Muscle of back (tissue), 11 donors: ENCODE results near the gene E2F1. TPM values are rescaled to one million over a fixed set of nuclear protein-coding genes. Genes with fewer than 3 reads are reported as not detected.
A peak's percentile ranks its signal among the peaks of the same experiment; 100 is the strongest.

ENCODE experiments used
- DNase-seq, 3 donors: peaks; one replicate each; pipeline versions ENCODE4 v3.0.0 to v3.0.0-alpha.2; 2013
- polyA plus RNA-seq, 10 donors: library from polyadenylated mRNA; unstranded; fragments of 120-200 nt; gene quantifications; one replicate each; pipeline ENCODE4 v1.2.1, GENCODE V29; 2013; ENCODE audit not compliant: insufficient read length in 10 of 10

E2F1 gene
- polyA plus RNA-seq, 10 donors = 9.2 to 16.5 (median 10.6) TPM

GRCh38 chr20:33672426-33673113, 13.6 kb downstream of the E2F1 start:
- DNase-seq = no peak

- no peak for DNase-seq
Observed at GRCh38 chr20:33671573-33672288, 14.5 kb downstream of the E2F1 start.

- no peak for DNase-seq
Observed at GRCh38 chr20:33670715-33671499, 15.3 kb downstream of the E2F1 start.

GRCh38 chr20:33669873-33670640, 16.1 kb downstream of the E2F1 start:
- DNase-seq = no peak

GRCh38 chr20:33669224-33669623, 17.0 kb downstream of the E2F1 start:
- no peak for DNase-seq

- DNase-seq = no peak
Observed at GRCh38 chr20:33668466-33669155, 17.6 kb downstream of the E2F1 start.

- peak; percentile 63 to 92 (median 78) for DNase-seq
Observed at GRCh38 chr20:33667676-33668465, 18.3 kb downstream of the E2F1 start.

GRCh38 chr20:33667245-33667675, 18.9 kb downstream of the E2F1 start:
- DNase-seq = peak in 1 of 3 donors; percentile 68

GRCh38 chr20:33666293-33667244, 19.6 kb downstream of the E2F1 start, which contains the start of gene ACTL10:
ACTL10 (plus strand) TSS chr20:33666943; CDS start chr20:33667498, 555 bp downstream.
- peak; percentile 91 to 96 (median 93) for DNase-seq

GRCh38 chr20:33664762-33665144, 21.4 kb downstream of the E2F1 start:
- no peak for DNase-seq

GRCh38 chr20:33664085-33664761, 22.0 kb downstream of the E2F1 start:
- no peak for DNase-seq

GRCh38 chr20:33663161-33664084, 22.8 kb downstream of the E2F1 start:
- DNase-seq = peak; percentile 65 to 93 (median 80)

GRCh38 chr20:33662172-33662571, 24.0 kb downstream of the E2F1 start, which contains the start of gene C20orf144:
C20orf144 (plus strand) TSS chr20:33662327; CDS start chr20:33662346, 19 bp downstream.
- no peak for DNase-seq

- DNase-seq = no peak
Observed at GRCh38 chr20:33660685-33661058, 25.5 kb downstream of the E2F1 start.

- DNase-seq = no peak
Observed at GRCh38 chr20:33660035-33660684, 26.0 kb downstream of the E2F1 start.

- DNase-seq = no peak
Observed at GRCh38 chr20:33659341-33660034, 26.7 kb downstream of the E2F1 start.
